ENCODE measurements around the gene AMH. TPM values are rescaled to one million over a fixed set of nuclear protein-coding genes. Genes with fewer than 3 reads are reported as not detected.

AMH gene
- total and polyA plus RNA-seq, 2 donors (not counting 1 experiment from before 2014, with no cell fraction given), result 0.03 to 0.33 TPM

DNA sequence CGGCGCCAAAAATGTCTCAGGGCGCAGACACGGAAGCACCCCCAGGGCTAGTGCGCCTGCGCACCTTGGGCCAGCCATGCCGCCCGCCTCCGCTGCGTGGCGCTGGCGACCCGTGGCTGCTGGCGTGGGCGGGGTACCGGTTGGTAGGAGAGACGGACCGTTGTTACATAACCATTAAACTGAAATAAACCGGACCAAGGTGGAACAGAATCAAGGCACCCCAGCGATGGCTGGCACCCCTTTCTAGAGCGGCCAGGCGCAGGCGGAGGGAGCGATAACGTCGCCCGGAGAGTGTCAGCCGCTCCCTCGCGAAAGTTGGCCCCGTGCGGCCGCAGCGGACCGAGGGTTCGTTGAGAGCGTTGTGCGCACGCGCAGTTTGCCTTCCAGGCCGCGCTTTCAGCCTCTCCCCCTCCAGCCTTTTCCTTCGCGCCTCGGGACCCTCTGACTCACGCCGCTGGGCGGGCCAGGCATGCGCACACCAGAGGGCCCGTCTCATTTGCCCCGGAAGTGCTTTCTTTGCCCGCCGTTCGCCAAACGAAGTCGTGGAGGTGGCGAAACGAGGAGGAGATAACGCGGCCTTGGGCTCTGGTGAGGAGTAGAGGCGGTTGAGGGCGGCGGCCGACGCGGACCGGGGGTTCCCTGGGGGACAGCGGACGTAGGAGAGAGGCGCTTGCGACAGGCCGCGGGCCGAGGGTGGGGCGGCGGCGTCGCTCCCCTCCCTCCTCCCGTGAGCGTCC lies 12.6 kb upstream of the AMH start, which contains the start of the genes PLEKHJ1 and SF3A2:
Gene PLEKHJ1 (minus strand): TSS at position 16 of the 737 bp plus-strand sequence. CDS start 81 bp downstream, outside the sequence.
Gene SF3A2 (plus strand): TSS at position 511 of the 737 bp plus-strand sequence. CDS start 6,595 bp downstream, outside the sequence.
- peaks cover 83% of the 10 kb centered on the region for H3K79me2 ChIP-seq (ENCODE audit: control insufficient read depth, insufficient read depth, low read length)
- H2AFZ ChIP-seq (ENCODE audit: low read length), result peak within 1 kb of the TSS; percentile 86
- peaks cover 4% of the 10 kb centered on the region for H4K20me1 ChIP-seq (ENCODE audit: control insufficient read depth, extremely low read depth, insufficient read depth, low read length)
- H3K4me2 ChIP-seq (ENCODE audit: extremely low read depth, insufficient read depth, low read length), result peak within 1 kb of the TSS; percentile 77
- no peaks in the 10 kb centered on the region for H3K27me3 ChIP-seq (ENCODE audit: control insufficient read depth, insufficient read depth, low read length)
- peak within 1 kb of the TSS; percentile 84 for H3K27ac ChIP-seq (ENCODE audit: insufficient read depth, low read length)
- H3K36me3 ChIP-seq (ENCODE audit: control insufficient read depth, insufficient read depth, low read length), result peaks cover 18% of the 10 kb centered on the region
- H3K4me1 ChIP-seq (ENCODE audit: control insufficient read depth, extremely low read depth, insufficient read depth, low read length), result peaks cover 11% of the 10 kb centered on the region
- H3K9ac ChIP-seq (ENCODE audit: insufficient read depth, low read length), result peak within 1 kb of the TSS; percentile 88
- peak; percentile 95 to 98 for DNase-seq (ENCODE audit: low read depth in 2 of 2)
- H3K9me3 ChIP-seq (ENCODE audit: control insufficient read depth, insufficient read depth, low read depth, low read length), result no peaks in the 10 kb centered on the region
- TF ChIP-seq, protein P1, sequence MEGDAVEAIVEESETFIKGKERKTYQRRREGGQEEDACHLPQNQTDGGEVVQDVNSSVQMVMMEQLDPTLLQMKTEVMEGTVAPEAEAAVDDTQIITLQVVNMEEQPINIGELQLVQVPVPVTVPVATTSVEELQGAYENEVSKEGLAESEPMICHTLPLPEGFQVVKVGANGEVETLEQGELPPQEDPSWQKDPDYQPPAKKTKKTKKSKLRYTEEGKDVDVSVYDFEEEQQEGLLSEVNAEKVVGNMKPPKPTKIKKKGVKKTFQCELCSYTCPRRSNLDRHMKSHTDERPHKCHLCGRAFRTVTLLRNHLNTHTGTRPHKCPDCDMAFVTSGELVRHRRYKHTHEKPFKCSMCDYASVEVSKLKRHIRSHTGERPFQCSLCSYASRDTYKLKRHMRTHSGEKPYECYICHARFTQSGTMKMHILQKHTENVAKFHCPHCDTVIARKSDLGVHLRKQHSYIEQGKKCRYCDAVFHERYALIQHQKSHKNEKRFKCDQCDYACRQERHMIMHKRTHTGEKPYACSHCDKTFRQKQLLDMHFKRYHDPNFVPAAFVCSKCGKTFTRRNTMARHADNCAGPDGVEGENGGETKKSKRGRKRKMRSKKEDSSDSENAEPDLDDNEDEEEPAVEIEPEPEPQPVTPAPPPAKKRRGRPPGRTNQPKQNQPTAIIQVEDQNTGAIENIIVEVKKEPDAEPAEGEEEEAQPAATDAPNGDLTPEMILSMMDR (conservative IDR thresholded peaks at IDR 0.05 in 1 of 2, IDR thresholded peaks at IDR 0.05 in 1 of 2; ENCODE audit: low read depth in 1 of 2, low read length in 2 of 2), result peak; percentile 86 to 97
- no peak for TF ChIP-seq EZH2 (IDR thresholded peaks at IDR 0.05; ENCODE audit: low read length, missing control alignments)
- peak within 1 kb of the TSS; percentile 76 to 92 (median 86) for H3K4me3 ChIP-seq (replicated peaks in 1 of 4; ENCODE audit: control extremely low read depth in 1 of 4, insufficient read depth in 1 of 4, low read depth in 3 of 4, low read length in 4 of 4)

DNA sequence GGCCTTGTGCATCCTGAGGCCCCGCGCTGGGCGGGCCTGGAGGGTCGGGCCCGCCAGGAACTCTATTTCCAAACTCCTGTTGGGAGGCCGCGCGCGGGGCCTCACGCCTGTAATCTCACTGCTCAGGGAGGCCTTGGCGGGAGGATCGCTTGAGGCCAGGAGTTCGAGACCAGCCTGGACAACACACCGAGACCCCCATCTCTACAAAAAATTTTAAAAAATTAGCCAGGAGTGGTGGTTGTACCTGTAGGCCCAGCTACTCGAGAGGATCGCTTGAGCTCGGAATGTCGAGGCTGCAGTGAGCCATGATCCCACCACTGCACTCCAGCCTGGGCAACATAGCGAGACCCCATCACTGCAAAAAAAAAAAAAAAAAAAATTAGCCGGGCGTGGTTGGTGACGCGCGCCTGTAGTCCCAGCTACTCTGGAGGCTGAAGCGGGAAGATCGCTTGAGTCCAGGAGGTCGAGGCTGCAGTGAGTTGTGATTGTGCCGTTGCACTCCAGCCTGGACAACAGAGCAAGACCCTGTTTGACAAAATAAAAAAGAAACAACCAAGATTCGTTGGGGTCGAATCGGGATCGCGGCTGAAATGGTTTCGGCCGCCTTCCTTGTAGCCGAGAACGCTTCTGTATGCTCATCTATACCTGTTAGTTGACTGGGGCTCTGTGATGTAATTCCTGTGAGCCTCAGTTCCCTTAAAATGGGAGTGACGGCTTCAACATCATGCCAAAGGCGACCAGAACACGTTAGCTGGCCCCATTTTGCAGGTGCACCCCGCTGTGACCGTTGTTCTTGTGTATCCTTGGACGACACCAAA lies 11.9 kb upstream of the AMH start:
- no peaks in the 10 kb centered on the region for H3K9me3 ChIP-seq (ENCODE audit: control insufficient read depth, insufficient read depth, low read depth, low read length)
- peak overlapping the region; percentile 55 for H3K4me2 ChIP-seq (ENCODE audit: extremely low read depth, insufficient read depth, low read length)
- TF ChIP-seq EZH2 (IDR thresholded peaks at IDR 0.05; ENCODE audit: low read length, missing control alignments), result no peak
- no peak for DNase-seq (ENCODE audit: low read depth in 2 of 2)
- H3K79me2 ChIP-seq (ENCODE audit: control insufficient read depth, insufficient read depth, low read length), result peaks cover 88% of the 10 kb centered on the region
- H3K36me3 ChIP-seq (ENCODE audit: control insufficient read depth, insufficient read depth, low read length), result peaks cover 20% of the 10 kb centered on the region
- peak overlapping the region; percentile 88 for H3K9ac ChIP-seq (ENCODE audit: insufficient read depth, low read length)
- H3K4me3 ChIP-seq (replicated peaks in 1 of 4; ENCODE audit: control extremely low read depth in 1 of 4, insufficient read depth in 1 of 4, low read depth in 3 of 4, low read length in 4 of 4), result peak overlapping the region; percentile 65 to 92 (median 77)
- H3K4me1 ChIP-seq (ENCODE audit: control insufficient read depth, extremely low read depth, insufficient read depth, low read length), result peaks cover 11% of the 10 kb centered on the region
- peak overlapping the region; percentile 84 for H3K27ac ChIP-seq (ENCODE audit: insufficient read depth, low read length)
- H4K20me1 ChIP-seq (ENCODE audit: control insufficient read depth, extremely low read depth, insufficient read depth, low read length), result peaks cover 4% of the 10 kb centered on the region
- H2AFZ ChIP-seq (ENCODE audit: low read length), result no peak overlapping the region
- H3K27me3 ChIP-seq (ENCODE audit: control insufficient read depth, insufficient read depth, low read length), result no peaks in the 10 kb centered on the region

DNA sequence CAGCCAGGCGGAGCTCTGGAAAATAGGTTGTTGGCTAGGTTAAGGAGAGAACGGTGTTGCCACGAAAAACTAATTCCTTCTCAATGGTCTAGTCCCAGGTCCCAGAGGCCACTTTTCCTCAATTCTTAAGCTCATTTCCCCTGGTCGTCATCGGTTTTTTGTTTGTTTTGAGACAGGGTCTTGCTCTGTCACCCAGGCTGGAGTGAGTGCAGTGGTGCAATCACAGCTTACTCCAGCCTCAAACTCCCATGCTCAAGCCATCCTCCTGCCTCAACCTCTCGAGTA lies 11.3 kb upstream of the AMH start:
- DNase-seq (ENCODE audit: low read depth in 2 of 2), result no peak
- no peak for TF ChIP-seq EZH2 (IDR thresholded peaks at IDR 0.05; ENCODE audit: low read length, missing control alignments)
- TF ChIP-seq, protein P1 (conservative IDR thresholded peaks at IDR 0.05 in 1 of 2, IDR thresholded peaks at IDR 0.05 in 1 of 2; ENCODE audit: low read depth in 1 of 2, low read length in 2 of 2), result no peak
- Histone ChIP-seq H3K27ac (ENCODE audit: insufficient read depth, low read length) (no peak overlapping the region), H3K79me2 (ENCODE audit: control insufficient read depth, insufficient read depth, low read length) (peaks cover 88% of the 10 kb centered on the region), H3K36me3 (ENCODE audit: control insufficient read depth, insufficient read depth, low read length) (peaks cover 16% of the 10 kb centered on the region), H3K27me3 (ENCODE audit: control insufficient read depth, insufficient read depth, low read length) (no peaks in the 10 kb centered on the region), H4K20me1 (ENCODE audit: control insufficient read depth, extremely low read depth, insufficient read depth, low read length) (peaks cover 4% of the 10 kb centered on the region), H3K9ac (ENCODE audit: insufficient read depth, low read length) (no peak overlapping the region), H3K9me3 (ENCODE audit: control insufficient read depth, insufficient read depth, low read depth, low read length) (no peaks in the 10 kb centered on the region), H3K4me1 (ENCODE audit: control insufficient read depth, extremely low read depth, insufficient read depth, low read length) (peaks cover 11% of the 10 kb centered on the region), H3K4me2 (ENCODE audit: extremely low read depth, insufficient read depth, low read length) (peak overlapping the region; percentile 55), H3K4me3 (replicated peaks in 1 of 4; ENCODE audit: control extremely low read depth in 1 of 4, insufficient read depth in 1 of 4, low read depth in 3 of 4, low read length in 4 of 4) (peak overlapping the region; percentile 65 to 92 (median 77)), H2AFZ (ENCODE audit: low read length) (no peak overlapping the region)

All from fibroblast of lung (primary cell).